NCI-H774 (cell line): ENCODE results near the gene RNF135.
"Not testable (repeated sequence)": the region's sequence is repeated elsewhere in the genome, so short reads cannot be mapped to it uniquely, and the experiment has no call there.

Source experiments
- DNase-seq: peaks from one replicate; lab custom pipeline; 2025; lab: John Stamatoyannopoulos, UW

RNF135 gene

DNA sequence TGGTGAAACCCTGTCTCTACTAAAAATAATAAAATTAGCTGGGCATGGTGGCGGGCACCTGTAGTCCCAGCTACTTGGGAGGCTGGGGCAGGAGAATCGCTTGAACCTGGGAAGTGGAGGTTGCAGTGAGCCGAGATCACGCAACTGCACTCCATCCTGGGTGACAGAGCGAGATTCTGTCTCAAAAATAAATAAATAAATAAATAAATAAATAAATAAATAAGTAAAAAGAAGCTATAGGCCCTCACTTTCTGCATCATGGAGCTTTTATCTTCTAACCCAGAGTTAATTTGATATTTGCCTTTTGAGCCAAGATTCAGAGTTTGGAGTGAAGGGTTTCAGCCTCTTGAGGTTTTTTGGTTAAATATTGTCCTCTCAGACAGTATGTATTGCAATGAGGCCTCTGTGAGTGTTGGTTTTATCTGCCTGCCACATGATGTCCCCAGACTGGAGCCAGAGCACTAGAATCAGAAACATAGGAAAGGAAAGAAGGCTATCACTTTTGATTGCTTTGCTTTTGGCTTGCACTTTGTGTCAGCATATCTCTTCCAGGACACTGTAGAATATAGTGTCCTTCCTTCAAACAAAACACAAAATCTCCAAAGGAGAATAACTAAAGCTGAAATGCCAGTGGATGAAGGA is 32.5 kb downstream of the RNF135 start:
- no peak for DNase-seq

DNA sequence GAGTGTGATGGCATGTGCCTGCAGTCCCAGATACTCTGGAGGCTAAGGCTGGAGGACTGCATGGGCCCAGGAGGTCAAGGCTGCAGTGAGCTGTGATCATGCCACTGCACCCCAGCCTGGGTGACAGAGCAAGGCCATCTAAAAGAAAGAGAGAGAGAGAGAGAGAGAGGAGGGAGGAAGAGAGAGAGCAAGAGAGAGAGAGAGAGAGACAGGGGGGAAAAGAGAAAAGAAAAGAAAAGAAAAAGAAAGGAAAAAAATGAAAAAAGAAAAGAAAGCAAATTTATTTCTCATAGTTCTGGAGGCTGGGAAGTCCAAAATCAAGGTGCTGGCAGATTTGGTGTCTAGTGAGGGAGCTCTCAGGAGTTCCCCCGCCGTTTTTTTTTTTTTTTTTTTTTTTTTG is 33.3 kb downstream of the RNF135 start:
- no peak for DNase-seq

DNA sequence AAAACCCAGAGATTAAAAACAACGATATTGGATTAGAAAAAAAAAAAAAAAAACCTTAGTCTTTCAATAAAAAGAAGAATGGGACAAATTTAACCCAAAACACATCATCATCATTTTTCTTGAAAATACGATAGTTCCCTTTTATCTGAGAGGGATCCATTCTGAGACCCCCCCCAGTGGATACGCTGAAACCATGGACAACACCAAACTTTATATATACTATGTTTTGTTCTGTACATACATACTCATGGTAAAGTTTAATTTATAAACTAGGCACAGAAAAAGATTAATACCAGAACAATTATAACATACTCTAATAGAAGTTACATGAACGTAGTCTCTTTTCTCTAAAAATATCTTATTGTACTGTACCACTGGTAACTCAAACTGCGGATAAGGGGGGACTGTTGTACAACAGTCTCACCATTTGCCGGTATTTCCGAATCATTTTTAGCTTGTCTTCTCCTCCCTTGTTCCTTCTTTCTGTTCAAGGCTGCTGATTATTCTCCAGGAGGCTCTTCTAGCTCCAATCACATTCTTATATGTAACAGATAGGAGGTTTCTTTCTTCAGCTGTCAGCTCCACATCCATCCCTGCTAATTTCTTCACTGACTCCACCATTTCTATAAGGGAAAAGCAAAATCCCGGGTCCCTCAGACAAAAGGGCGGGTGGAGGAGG is 37.0 kb downstream of the RNF135 start:
- DNase-seq: no peak

DNA sequence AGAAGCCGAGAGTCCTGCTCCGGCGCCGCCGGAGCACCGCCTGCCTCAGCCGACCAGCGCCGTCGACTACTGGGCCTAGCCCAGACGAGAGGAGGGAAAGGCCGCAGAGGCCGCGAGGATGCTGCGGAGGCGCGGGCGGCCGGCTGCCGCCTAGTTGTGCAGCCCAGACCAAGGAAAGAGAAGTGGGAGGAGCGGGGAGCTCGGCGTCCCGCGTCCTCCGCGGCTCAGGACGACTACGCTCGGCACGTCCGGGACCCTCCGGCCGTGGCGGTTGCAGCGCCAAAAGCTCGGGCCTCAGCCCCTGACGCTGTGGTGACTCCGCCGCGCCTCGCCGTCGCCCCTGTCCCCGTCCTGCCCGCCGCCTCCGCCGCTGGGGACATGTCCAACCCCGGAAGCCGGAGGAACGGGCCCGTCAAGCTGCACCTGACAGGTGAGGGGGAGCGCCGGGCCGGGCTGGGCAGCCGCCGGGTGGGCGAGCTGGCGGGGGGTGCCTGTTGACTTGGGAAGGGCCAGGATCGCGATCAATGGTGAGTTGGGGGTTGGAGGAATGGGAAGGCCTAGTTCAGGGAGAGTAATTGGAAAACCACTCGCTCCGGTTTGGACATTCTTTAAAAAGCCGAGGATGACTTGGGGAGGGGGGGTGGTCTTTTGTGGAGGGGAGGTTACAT is 37.7 kb downstream of the RNF135 start:
- peak; percentile 65 for DNase-seq

DNA sequence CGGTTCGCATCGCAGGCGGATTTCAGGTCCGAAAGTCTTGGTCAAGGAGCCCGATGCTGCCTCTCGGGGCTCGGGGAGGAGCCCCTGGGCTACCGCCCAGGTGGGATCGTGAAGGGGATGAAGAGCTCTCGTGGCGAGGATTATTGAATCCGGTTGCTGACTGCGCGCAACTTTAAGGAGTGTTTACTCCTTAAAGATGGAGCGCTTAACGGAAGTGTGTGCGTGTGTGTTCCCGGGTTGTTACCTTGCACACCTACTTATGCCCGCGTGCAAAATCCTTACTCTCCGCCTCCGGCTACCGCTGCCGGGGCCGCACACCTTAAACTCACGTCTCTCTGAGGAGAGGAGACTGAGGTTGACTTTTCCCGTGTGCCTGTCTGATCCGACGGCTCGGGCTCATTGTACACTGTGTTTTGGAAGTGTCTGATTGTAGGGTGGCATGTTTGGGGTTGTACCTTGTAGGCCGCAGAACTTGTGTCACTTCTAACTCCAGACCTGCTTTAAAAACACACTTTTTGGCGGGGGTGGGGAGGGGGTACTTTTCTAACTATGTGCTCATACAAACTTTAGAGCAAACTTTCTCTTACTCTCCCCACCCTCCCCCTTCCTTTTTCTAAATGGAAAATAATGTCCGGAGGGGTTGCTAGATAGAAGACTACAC is 38.3 kb downstream of the RNF135 start:
- DNase-seq: not testable (repeated sequence)

DNA sequence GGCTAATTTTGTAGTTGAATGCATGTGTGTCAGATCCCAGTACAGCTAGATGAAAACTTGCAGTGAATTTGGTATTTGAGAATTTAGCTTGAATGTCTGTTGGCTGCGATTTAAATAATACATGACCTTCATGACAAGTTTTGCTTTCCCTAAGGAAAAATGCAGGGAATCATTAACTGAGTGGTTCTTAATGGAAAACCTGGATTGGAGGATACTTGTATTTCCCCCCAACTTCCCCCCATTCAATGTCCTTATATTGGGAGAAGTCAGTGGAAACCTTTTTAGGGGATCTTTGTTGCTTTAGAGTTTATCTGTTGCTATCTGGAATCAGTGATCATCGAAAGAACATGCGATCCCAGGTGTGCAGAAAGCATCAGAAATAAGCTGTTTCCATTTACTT is 39.2 kb downstream of the RNF135 start:
- not testable (repeated sequence) for DNase-seq

DNA sequence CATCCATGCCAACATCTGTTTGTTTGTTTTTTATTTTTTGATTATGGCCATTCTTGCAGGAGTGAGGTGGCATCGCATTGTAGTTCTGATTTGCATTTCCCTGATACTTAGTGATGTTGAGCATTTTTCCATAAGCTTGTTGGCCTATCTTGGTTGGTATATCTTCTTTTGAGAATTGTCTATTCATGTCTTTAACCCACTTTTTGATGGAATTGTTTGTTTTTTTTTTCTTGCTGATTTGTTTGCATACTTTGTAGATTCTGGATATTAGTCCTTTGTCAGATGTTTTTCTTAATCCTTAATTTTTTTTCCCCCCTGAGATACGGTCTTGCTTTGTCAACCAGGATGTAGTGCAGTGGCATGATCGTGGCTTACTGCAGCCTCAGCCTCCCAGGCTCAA is 43.0 kb downstream of the RNF135 start:
- DNase-seq: no peak

DNA sequence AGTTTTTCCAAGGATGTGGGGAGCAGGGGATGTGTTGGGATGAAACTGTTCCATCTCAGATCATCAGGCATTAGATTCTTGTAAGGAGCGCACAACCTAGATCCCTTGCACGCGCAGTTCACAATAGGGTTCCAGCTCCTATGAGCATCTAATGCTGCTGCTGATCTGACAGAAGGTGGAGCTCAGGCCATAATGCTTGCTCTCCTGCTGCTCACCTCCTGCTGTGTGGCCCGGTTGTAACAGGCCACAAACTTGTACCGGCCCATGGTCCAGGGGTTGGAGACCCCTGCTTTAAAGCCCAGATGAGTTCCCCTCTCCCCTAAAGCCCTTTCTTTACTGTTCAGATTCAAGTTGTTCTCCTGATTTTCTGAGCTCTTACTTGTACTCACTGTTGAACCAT is 44.8 kb downstream of the RNF135 start:
- no peak for DNase-seq

DNA sequence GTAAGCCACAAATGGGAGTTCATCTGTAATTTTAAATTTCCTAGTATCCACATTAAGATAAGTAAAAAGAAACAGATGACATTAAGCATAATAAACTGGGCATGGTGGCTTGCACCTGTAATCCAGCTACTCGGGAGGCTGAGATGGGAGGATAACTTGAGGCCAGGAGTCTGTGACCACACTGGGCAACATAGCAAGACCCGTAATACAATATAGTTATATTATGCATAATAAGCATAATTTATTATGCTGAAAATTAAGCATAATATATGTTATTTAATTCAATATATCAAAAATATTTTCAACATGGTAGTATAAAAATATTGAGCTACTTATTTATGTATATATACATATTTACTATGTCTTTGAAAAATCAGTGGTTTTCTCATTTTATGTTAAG is 48.2 kb downstream of the RNF135 start:
- no peak for DNase-seq

DNA sequence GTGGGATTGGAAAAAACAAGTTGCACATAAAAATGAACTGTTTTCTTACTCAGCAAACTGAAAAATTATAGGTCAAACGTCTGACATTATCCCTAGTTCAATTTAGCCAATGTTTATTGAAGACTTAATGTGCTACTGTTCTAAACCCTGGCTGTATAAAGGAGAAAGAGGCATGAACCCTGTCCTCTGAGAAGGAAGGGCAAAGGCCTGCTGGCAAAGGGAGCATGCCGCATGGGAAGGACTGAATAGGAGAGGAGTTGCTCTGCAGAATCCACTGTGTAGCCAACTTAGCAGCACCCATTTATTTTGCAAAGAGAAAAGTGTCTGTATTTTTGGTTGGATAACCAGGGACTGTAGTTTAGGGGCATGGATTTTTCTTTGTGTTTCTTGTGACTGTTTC is 52.3 kb downstream of the RNF135 start:
- not testable (repeated sequence) for DNase-seq

DNA sequence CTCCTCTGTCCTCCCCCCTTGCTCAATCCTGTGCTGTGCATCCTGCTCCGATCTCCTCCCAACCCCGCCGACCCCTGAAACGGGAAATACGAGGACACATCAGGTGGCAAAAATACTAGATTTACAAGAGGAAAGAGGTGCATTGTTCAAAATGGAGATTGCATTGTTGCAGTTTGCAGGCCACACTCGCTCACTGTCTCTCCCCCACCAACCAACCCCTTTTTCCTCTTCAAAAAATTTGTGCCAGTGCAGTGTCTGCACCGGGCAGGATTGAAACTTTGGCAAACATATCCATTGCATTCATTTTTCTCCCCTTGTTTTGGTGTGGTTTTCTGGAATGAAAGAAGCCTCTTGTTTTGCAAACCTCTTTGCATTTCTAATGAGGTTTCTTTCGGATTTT is 61.0 kb downstream of the RNF135 start:
- no peak for DNase-seq

DNA sequence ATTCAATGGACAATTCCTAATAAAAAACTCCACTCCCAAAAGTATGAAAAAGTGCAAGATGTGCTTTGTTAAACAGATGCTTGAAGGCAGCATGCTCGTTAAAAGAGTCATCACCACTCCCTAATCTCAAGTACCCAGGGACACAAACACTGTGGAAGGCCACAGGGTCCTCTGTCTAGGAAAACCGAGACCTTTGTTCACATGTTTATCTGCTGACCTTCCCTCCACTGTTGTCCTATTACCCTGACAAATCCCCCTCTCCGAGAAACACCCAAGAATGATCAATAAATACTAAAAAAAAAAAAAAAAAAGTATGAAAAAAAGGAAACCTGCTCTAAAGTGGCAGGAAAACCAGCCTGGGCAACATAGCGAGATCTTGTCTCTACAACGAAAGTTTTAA is 64.8 kb downstream of the RNF135 start:
- not testable (repeated sequence) for DNase-seq

DNA sequence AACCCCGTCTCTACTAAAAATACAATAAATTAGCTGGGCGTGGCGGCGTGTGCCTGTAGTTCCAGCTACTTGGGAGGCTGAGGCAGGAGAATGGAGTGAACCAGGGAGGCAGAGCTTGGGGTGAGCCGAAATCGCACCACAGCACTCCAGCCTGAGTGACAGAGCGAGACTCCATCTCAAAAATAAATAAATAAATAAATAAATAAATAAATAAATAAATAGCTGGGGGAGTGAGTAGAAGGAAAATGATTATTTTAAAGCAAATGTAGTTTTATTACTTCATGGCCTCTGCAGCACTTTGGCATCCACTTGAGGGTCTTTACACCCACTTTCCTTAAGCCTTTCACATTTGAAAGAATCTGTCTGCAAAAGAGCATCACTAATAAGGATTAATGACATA is 70.0 kb downstream of the RNF135 start:
- not testable (repeated sequence) for DNase-seq

DNA sequence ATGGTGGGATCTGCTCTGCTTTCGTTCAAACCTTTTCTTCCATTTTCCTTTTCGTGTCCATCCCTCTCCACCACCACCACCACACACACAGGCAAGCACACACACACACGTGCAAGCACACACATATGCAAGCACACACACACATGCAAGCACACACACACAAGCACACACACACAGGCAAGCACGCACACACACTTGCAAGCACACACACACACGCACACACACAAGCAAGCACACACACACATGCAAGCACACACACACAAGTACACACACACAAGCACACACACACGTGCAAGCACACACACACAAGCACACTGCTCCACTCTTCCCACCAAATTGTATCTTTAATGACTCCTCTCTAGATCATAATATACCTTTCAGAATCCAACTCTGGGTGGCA is 71.5 kb downstream of the RNF135 start:
- not testable (repeated sequence) for DNase-seq

DNA sequence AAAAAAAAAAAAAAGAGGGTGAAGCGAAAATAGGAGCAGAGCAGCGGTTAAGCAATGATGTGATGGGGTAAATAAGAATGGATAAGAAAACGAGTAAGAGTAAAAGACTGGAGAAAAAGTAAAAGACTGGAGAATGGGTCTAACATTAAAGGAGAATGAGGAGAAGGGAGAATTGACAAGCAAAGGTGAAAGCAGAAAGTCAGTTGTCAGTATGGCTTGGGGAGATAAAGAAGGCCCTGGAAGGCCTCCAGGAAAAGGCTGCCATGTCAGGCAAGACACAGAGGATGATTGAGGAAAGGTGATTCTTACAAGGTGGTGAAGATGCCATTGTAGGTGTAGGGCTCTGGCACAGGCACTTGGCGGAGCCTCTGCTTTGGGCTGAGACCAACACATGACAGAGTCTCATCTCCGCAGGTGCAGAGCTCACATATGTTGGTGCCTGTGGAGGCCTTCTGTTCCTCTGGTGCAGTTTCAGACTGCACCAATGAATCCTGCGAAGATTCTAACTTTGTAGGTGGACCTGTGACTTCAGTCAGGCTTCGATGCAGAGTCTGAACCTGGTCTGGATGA is 76.1 kb downstream of the RNF135 start:
- not testable (repeated sequence) for DNase-seq

DNA sequence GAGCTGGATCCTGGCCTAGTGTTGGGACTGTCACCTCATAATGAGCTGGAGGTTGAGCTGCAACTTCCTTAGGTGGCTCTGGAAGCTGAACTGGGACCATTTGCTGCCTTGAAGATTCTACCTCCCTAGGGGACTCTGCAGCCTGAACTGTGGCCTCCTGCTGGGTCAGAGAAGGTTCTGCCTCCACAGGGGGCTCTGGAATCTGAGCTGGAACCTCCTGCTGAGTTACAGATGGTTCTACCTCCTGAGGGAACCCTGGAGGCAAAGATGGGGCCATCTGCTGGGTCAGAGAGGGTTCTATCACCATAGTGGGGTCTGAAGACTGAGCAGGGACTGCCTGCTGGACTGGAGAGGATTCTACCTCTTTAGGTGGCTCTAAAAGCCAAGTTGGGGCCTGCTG is 77.3 kb downstream of the RNF135 start:
- DNase-seq: no peak

DNA sequence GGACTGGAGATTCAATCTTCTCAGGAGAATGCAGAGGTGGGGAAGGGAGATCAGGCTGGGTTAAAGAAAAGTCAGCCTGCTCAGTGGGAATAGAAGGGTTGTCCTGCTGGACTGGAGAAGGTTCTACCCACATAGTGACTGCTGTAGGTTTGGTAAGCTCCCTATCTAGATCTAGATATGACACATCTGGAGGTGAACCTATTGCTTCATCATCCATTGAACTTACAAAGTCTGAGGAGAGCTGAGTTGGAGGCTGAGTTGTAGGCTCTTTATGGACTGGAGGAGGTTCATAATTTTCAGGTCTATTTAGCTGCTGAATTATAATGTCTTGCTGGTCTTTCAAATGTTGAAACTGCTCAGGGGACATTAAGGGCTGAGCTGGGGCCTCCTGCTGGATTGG is 77.9 kb downstream of the RNF135 start:
- no peak for DNase-seq
